Activated T-cell treated with anti-CD3 and anti-CD28 coated beads, Interleukin-2, amount 50 U/mL, for 72 hours (primary cell): ENCODE results near the gene RRAD. TPM values are rescaled to one million over a fixed set of nuclear protein-coding genes. Genes with fewer than 3 reads are reported as not detected.
"Not testable (repeated sequence)": the region's sequence is repeated elsewhere in the genome, so short reads cannot be mapped to it uniquely, and the experiment has no call there.

ENCODE experiments used
- ATAC-seq, 2 donors: fragments of 150-1000 bp; cut with Tn5 transposase; replicated peaks in 1 of 2; 2 replicates each; pipeline ENCODE4 v1.10.0; 2021; ENCODE audit warnings: moderate library complexity in 2 of 2, mild to moderate bottlenecking in 1 of 2
- DNase-seq, 2 donors: peaks; one replicate each; pipeline ENCODE4 v3.0.0; 2021 to 2022; ENCODE audit warnings: mixed read lengths in 1 of 2
- H3K27ac Mint-ChIP-seq: one replicate; pipeline ENCODE4 v1.8.0; 2022; ENCODE audit warnings: mild to moderate bottlenecking, moderate library complexity, mixed read lengths
- H3K27me3 Mint-ChIP-seq: one replicate; pipeline ENCODE4 v1.8.0; 2022; ENCODE audit warnings: low read depth, mixed read lengths
- H3K36me3 Mint-ChIP-seq, 2 donors: one replicate each; pipeline ENCODE4 v1.8.0; 2022; ENCODE audit warnings: mixed read lengths in 2 of 2, mild to moderate bottlenecking in 1 of 2; ENCODE audit not compliant: insufficient read depth in 2 of 2
- H3K4me1 Mint-ChIP-seq: one replicate; pipeline ENCODE4 v1.8.0; 2022; ENCODE audit warnings: low read depth, mixed read lengths
- H3K4me3 Mint-ChIP-seq, 2 donors: one replicate each; pipeline ENCODE4 v1.8.0; 2022; ENCODE audit warnings: mild to moderate bottlenecking in 2 of 2, mixed read lengths in 2 of 2, moderate library complexity in 2 of 2
- H3K9me3 Mint-ChIP-seq, 2 donors: one replicate each; pipeline ENCODE4 v1.8.0; 2022; ENCODE audit warnings: mixed read lengths in 2 of 2
- total RNA-seq, 2 donors: library from RNA; stranded (reverse); gene quantifications; one replicate each; pipeline ENCODE4 v1.2.3, GENCODE V29; 2022

Gene RRAD
- total RNA-seq, 2 donors from 2014 or later: 1.6 to 3.1 TPM

GRCh38 chr16:66958857-66959703 lies 33.7 kb upstream of the RRAD start:
- Mint-ChIP-seq H3K27me3 (peaks cover 2% of the 10 kb centered on the region), H3K36me3 (no peaks in the 10 kb centered on the region), H3K4me1 (peaks cover 24% of the 10 kb centered on the region), H3K27ac (no peak overlapping the region), H3K9me3 (no peaks in the 10 kb centered on the region), H3K4me3 (no peak overlapping the region)
- ATAC-seq (no peak), DNase-seq (no peak)

- not testable (repeated sequence) for H3K36me3 Mint-ChIP-seq, H3K4me3 Mint-ChIP-seq, H3K9me3 Mint-ChIP-seq
These were observed 30.8 kb upstream of the RRAD start for GRCh38 chr16:66956154-66956457.

GRCh38 chr16:66955363-66956153 lies 30.2 kb upstream of the RRAD start:
- not testable (repeated sequence) for DNase-seq, H3K36me3 Mint-ChIP-seq, H3K27ac Mint-ChIP-seq, H3K4me3 Mint-ChIP-seq, H3K9me3 Mint-ChIP-seq, ATAC-seq
- H3K27me3 Mint-ChIP-seq: peaks cover 36% of the 10 kb centered on the region
- peaks cover 25% of the 10 kb centered on the region for H3K4me1 Mint-ChIP-seq

More at GRCh38 chr16:66956154-66956457, 30.8 kb upstream of the RRAD start:
- not testable (repeated sequence) for H3K27ac Mint-ChIP-seq, DNase-seq, ATAC-seq
- Mint-ChIP-seq H3K27me3 (peaks cover 31% of the 10 kb centered on the region), H3K4me1 (peaks cover 25% of the 10 kb centered on the region)

GRCh38 chr16:66954097-66954659 lies 28.8 kb upstream of the RRAD start:
- DNase-seq (peak; percentile 77 to 81), ATAC-seq (peak; percentile 76 to 79)
- no peak overlapping the region for H3K4me3 Mint-ChIP-seq
- peaks cover 4 to 7% of the 10 kb centered on the region in 2 donors for H3K36me3 Mint-ChIP-seq
- H3K27me3 Mint-ChIP-seq: peaks cover 50% of the 10 kb centered on the region
- H3K9me3 Mint-ChIP-seq: peaks cover 2 to 8% of the 10 kb centered on the region in 2 donors
- peak overlapping the region; percentile 31 for H3K27ac Mint-ChIP-seq
- H3K4me1 Mint-ChIP-seq: peaks cover 38% of the 10 kb centered on the region

GRCh38 chr16:66953462-66954096 lies 28.2 kb upstream of the RRAD start:
- Mint-ChIP-seq H3K9me3 (peaks cover 2 to 8% of the 10 kb centered on the region in 2 donors), H3K4me1 (peaks cover 44% of the 10 kb centered on the region), H3K36me3 (peaks cover 4 to 7% of the 10 kb centered on the region in 2 donors), H3K4me3 (no peak overlapping the region), H3K27ac (no peak overlapping the region), H3K27me3 (peaks cover 56% of the 10 kb centered on the region)
- DNase-seq (no peak), ATAC-seq (peak in 1 of 2 donors; percentile 10)

GRCh38 chr16:66952430-66953110 lies 27.2 kb upstream of the RRAD start:
- ATAC-seq: no peak
- Mint-ChIP-seq H3K27me3 (peaks cover 66% of the 10 kb centered on the region), H3K4me3 (no peak overlapping the region)

GRCh38 chr16:66950971-66951790 lies 25.8 kb upstream of the RRAD start:
- ATAC-seq (no peak), DNase-seq (no peak)
- H3K27ac Mint-ChIP-seq: peak overlapping the region; percentile 70
- peaks cover 67% of the 10 kb centered on the region for H3K27me3 Mint-ChIP-seq
- peak overlapping the region in 1 of 2 donors; percentile 70 for H3K4me3 Mint-ChIP-seq
- peaks cover 4 to 7% of the 10 kb centered on the region in 2 donors for H3K36me3 Mint-ChIP-seq
- H3K9me3 Mint-ChIP-seq: peaks cover 2 to 8% of the 10 kb centered on the region in 2 donors
- H3K4me1 Mint-ChIP-seq: peaks cover 58% of the 10 kb centered on the region

More at GRCh38 chr16:66952430-66953110, 27.2 kb upstream of the RRAD start:
- Mint-ChIP-seq H3K27ac (no peak overlapping the region), H3K36me3 (peaks cover 4 to 7% of the 10 kb centered on the region in 2 donors), H3K9me3 (peaks cover 2 to 8% of the 10 kb centered on the region in 2 donors), H3K4me1 (peaks cover 49% of the 10 kb centered on the region)
- DNase-seq: no peak

GRCh38 chr16:66950437-66950836 lies 25.1 kb upstream of the RRAD start:
- peaks cover 4 to 7% of the 10 kb centered on the region in 2 donors for H3K36me3 Mint-ChIP-seq
- peak overlapping the region; percentile 42 to 61 for H3K4me3 Mint-ChIP-seq
- ATAC-seq (peak; percentile 35 to 47), DNase-seq (no peak)
- peaks cover 58% of the 10 kb centered on the region for H3K4me1 Mint-ChIP-seq
- H3K27me3 Mint-ChIP-seq: peaks cover 67% of the 10 kb centered on the region
- H3K27ac Mint-ChIP-seq: no peak overlapping the region
- H3K9me3 Mint-ChIP-seq: peaks cover 2 to 8% of the 10 kb centered on the region in 2 donors

- ATAC-seq: no peak
- H3K27me3 Mint-ChIP-seq: peaks cover 67% of the 10 kb centered on the region
These were observed 24.1 kb upstream of the RRAD start for GRCh38 chr16:66949472-66949871.

GRCh38 chr16:66948837-66949225 lies 23.5 kb upstream of the RRAD start:
- DNase-seq (no peak), ATAC-seq (peak in 1 of 2 donors; percentile 2)
- peaks cover 2 to 8% of the 10 kb centered on the region in 2 donors for H3K9me3 Mint-ChIP-seq
- H3K27ac Mint-ChIP-seq: no peak overlapping the region
- peaks cover 62% of the 10 kb centered on the region for H3K27me3 Mint-ChIP-seq
- H3K4me3 Mint-ChIP-seq: peak overlapping the region; percentile 86 to 95
- H3K36me3 Mint-ChIP-seq: peaks cover 4 to 7% of the 10 kb centered on the region in 2 donors
- H3K4me1 Mint-ChIP-seq: peaks cover 54% of the 10 kb centered on the region

More at GRCh38 chr16:66949472-66949871, 24.1 kb upstream of the RRAD start:
- H3K9me3 Mint-ChIP-seq: peaks cover 2 to 8% of the 10 kb centered on the region in 2 donors
- DNase-seq: no peak
- H3K4me3 Mint-ChIP-seq: peak overlapping the region; percentile 86 to 95
- no peak overlapping the region for H3K27ac Mint-ChIP-seq
- peaks cover 4 to 7% of the 10 kb centered on the region in 2 donors for H3K36me3 Mint-ChIP-seq
- H3K4me1 Mint-ChIP-seq: peaks cover 58% of the 10 kb centered on the region

- peaks cover 4 to 7% of the 10 kb centered on the region in 2 donors for H3K36me3 Mint-ChIP-seq
- DNase-seq: peak; percentile 22 to 31
- peaks cover 2 to 8% of the 10 kb centered on the region in 2 donors for H3K9me3 Mint-ChIP-seq
- H3K27ac Mint-ChIP-seq: peak overlapping the region; percentile 57
- ATAC-seq: peak; percentile 31 to 55
- H3K27me3 Mint-ChIP-seq: peaks cover 57% of the 10 kb centered on the region
- peaks cover 51% of the 10 kb centered on the region for H3K4me1 Mint-ChIP-seq
- H3K4me3 Mint-ChIP-seq: peak overlapping the region; percentile 86 to 95
These were observed 22.9 kb upstream of the RRAD start for GRCh38 chr16:66948134-66948836.
